Measurements from ENCODE around the gene DDC. TPM values are rescaled to one million over a fixed set of nuclear protein-coding genes. Genes with fewer than 3 reads are reported as not detected.
"Not testable (repeated sequence)": the region's sequence is repeated elsewhere in the genome, so short reads cannot be mapped to it uniquely, and the experiment has no call there.

Gene DDC
- total RNA-seq, 1 donor from 2014 or later, result not detected

- DNase-seq (ENCODE audit: low spot score); H3K36me3 Mint-ChIP-seq (ENCODE audit: low read depth); H3K27me3 Mint-ChIP-seq (ENCODE audit: low read depth); H3K4me1 Mint-ChIP-seq (ENCODE audit: low read depth); H3K4me3 Mint-ChIP-seq (ENCODE audit: low read depth); intact Hi-C loops (cut with micrococcal nuclease); H3K27ac Mint-ChIP-seq: not testable (repeated sequence)
- H3K9me3 Mint-ChIP-seq, result peaks cover 27% of the 10 kb centered on the region
These were observed 18.1 kb upstream of the DDC start for GRCh38 chr7:50583295-50583694.

GRCh38 chr7:50582271-50582670 lies 17.1 kb upstream of the DDC start:
- H3K27me3 Mint-ChIP-seq (ENCODE audit: low read depth); H3K4me1 Mint-ChIP-seq (ENCODE audit: low read depth); DNase-seq (ENCODE audit: low spot score); H3K4me3 Mint-ChIP-seq (ENCODE audit: low read depth); H3K27ac Mint-ChIP-seq; intact Hi-C loops (cut with micrococcal nuclease); H3K36me3 Mint-ChIP-seq (ENCODE audit: low read depth): not testable (repeated sequence)
- H3K9me3 Mint-ChIP-seq, result peaks cover 35% of the 10 kb centered on the region

GRCh38 chr7:50580666-50581065 lies 15.5 kb upstream of the DDC start:
- intact Hi-C loops (cut with micrococcal nuclease); H3K27me3 Mint-ChIP-seq (ENCODE audit: low read depth); H3K27ac Mint-ChIP-seq; H3K4me3 Mint-ChIP-seq (ENCODE audit: low read depth); H3K4me1 Mint-ChIP-seq (ENCODE audit: low read depth); H3K36me3 Mint-ChIP-seq (ENCODE audit: low read depth); DNase-seq (ENCODE audit: low spot score): not testable (repeated sequence)
- peaks cover 35% of the 10 kb centered on the region for H3K9me3 Mint-ChIP-seq

GRCh38 chr7:50580057-50580456 lies 14.9 kb upstream of the DDC start:
- Mint-ChIP-seq H3K27ac (no peak overlapping the region), H3K27me3 (ENCODE audit: low read depth) (peaks cover 14% of the 10 kb centered on the region), H3K36me3 (ENCODE audit: low read depth) (peaks cover 10% of the 10 kb centered on the region), H3K9me3 (peaks cover 35% of the 10 kb centered on the region), H3K4me3 (ENCODE audit: low read depth) (no peak overlapping the region), H3K4me1 (ENCODE audit: low read depth) (no peaks in the 10 kb centered on the region)
- no peak for DNase-seq (ENCODE audit: low spot score)
- intact Hi-C loops (cut with micrococcal nuclease), result no loop called here

GRCh38 chr7:50578105-50578504 lies 12.9 kb upstream of the DDC start:
- H3K36me3 Mint-ChIP-seq (ENCODE audit: low read depth); intact Hi-C loops (cut with micrococcal nuclease); DNase-seq (ENCODE audit: low spot score); H3K4me1 Mint-ChIP-seq (ENCODE audit: low read depth); H3K27ac Mint-ChIP-seq; H3K4me3 Mint-ChIP-seq (ENCODE audit: low read depth): not testable (repeated sequence)
- Mint-ChIP-seq H3K27me3 (ENCODE audit: low read depth) (peaks cover 26% of the 10 kb centered on the region), H3K9me3 (peaks cover 29% of the 10 kb centered on the region)

GRCh38 chr7:50577569-50577968 lies 12.4 kb upstream of the DDC start:
- DNase-seq (ENCODE audit: low spot score), result no peak
- Mint-ChIP-seq H3K27ac (no peak overlapping the region), H3K4me1 (ENCODE audit: low read depth) (no peaks in the 10 kb centered on the region), H3K4me3 (ENCODE audit: low read depth) (no peak overlapping the region), H3K9me3 (peaks cover 24% of the 10 kb centered on the region), H3K27me3 (ENCODE audit: low read depth) (peaks cover 26% of the 10 kb centered on the region), H3K36me3 (ENCODE audit: low read depth) (no peaks in the 10 kb centered on the region)
- intact Hi-C loops (cut with micrococcal nuclease), result no loop called here

- H3K4me3 Mint-ChIP-seq (ENCODE audit: low read depth); H3K36me3 Mint-ChIP-seq (ENCODE audit: low read depth); DNase-seq (ENCODE audit: low spot score); H3K4me1 Mint-ChIP-seq (ENCODE audit: low read depth); intact Hi-C loops (cut with micrococcal nuclease); H3K27ac Mint-ChIP-seq: not testable (repeated sequence)
- H3K9me3 Mint-ChIP-seq, result peaks cover 20% of the 10 kb centered on the region
- H3K27me3 Mint-ChIP-seq (ENCODE audit: low read depth), result peaks cover 28% of the 10 kb centered on the region
These were observed 11.2 kb upstream of the DDC start for GRCh38 chr7:50576388-50576787.

- DNase-seq (ENCODE audit: low spot score), result no peak
- Mint-ChIP-seq H3K36me3 (ENCODE audit: low read depth) (no peaks in the 10 kb centered on the region), H3K4me3 (ENCODE audit: low read depth) (no peak overlapping the region), H3K4me1 (ENCODE audit: low read depth) (no peaks in the 10 kb centered on the region), H3K9me3 (no peaks in the 10 kb centered on the region), H3K27me3 (ENCODE audit: low read depth) (peaks cover 12% of the 10 kb centered on the region), H3K27ac (no peak overlapping the region)
- intact Hi-C loops (cut with micrococcal nuclease), result no loop called here
These were observed 2.6 kb upstream of the DDC start for GRCh38 chr7:50567715-50568261.

- Mint-ChIP-seq H3K27me3 (ENCODE audit: low read depth) (peaks cover 11% of the 10 kb centered on the region), H3K36me3 (ENCODE audit: low read depth) (no peaks in the 10 kb centered on the region), H3K4me1 (ENCODE audit: low read depth) (no peaks in the 10 kb centered on the region), H3K9me3 (no peaks in the 10 kb centered on the region), H3K27ac (no peak overlapping the region), H3K4me3 (ENCODE audit: low read depth) (no peak overlapping the region)
- intact Hi-C loops (cut with micrococcal nuclease), result no loop called here
- no peak for DNase-seq (ENCODE audit: low spot score)
These were observed 772 bp upstream of the DDC start for GRCh38 chr7:50565977-50566376.

GRCh38 chr7:50565559-50565916 lies 333 bp upstream of the DDC start:
- DNase-seq (ENCODE audit: low spot score), result no peak
- H3K27me3 Mint-ChIP-seq (ENCODE audit: low read depth), result peaks cover 11% of the 10 kb centered on the region
- H3K4me1 Mint-ChIP-seq (ENCODE audit: low read depth), result no peaks in the 10 kb centered on the region
- H3K27ac Mint-ChIP-seq, result no peak overlapping the region
- H3K9me3 Mint-ChIP-seq, result no peaks in the 10 kb centered on the region
- no peaks in the 10 kb centered on the region for H3K36me3 Mint-ChIP-seq (ENCODE audit: low read depth)
- H3K4me3 Mint-ChIP-seq (ENCODE audit: low read depth), result no peak overlapping the region
- intact Hi-C loops (cut with micrococcal nuclease), result no loop called here

GRCh38 chr7:50564171-50564570 lies 1.0 kb downstream of the DDC start:
- Mint-ChIP-seq H3K9me3 (no peaks in the 10 kb centered on the region), H3K4me1 (ENCODE audit: low read depth) (no peaks in the 10 kb centered on the region), H3K27ac (no peak overlapping the region), H3K4me3 (ENCODE audit: low read depth) (no peak overlapping the region), H3K36me3 (ENCODE audit: low read depth) (no peaks in the 10 kb centered on the region), H3K27me3 (ENCODE audit: low read depth) (peaks cover 11% of the 10 kb centered on the region)
- DNase-seq (ENCODE audit: low spot score), result no peak
- intact Hi-C loops (cut with micrococcal nuclease), result no loop called here

- Mint-ChIP-seq H3K4me1 (ENCODE audit: low read depth) (no peaks in the 10 kb centered on the region), H3K4me3 (ENCODE audit: low read depth) (no peak overlapping the region), H3K9me3 (no peaks in the 10 kb centered on the region), H3K27me3 (ENCODE audit: low read depth) (peaks cover 18% of the 10 kb centered on the region), H3K36me3 (ENCODE audit: low read depth) (no peaks in the 10 kb centered on the region), H3K27ac (no peak overlapping the region)
- no peak for DNase-seq (ENCODE audit: low spot score)
- intact Hi-C loops (cut with micrococcal nuclease), result no loop called here
These were observed 3.1 kb downstream of the DDC start for GRCh38 chr7:50562136-50562535.

- no peaks in the 10 kb centered on the region for H3K4me1 Mint-ChIP-seq (ENCODE audit: low read depth)
- intact Hi-C loops (cut with micrococcal nuclease), result no loop called here
- H3K9me3 Mint-ChIP-seq, result no peaks in the 10 kb centered on the region
- H3K27ac Mint-ChIP-seq, result no peak overlapping the region
- peaks cover 28% of the 10 kb centered on the region for H3K27me3 Mint-ChIP-seq (ENCODE audit: low read depth)
- DNase-seq (ENCODE audit: low spot score), result no peak
- no peak overlapping the region for H3K4me3 Mint-ChIP-seq (ENCODE audit: low read depth)
- no peaks in the 10 kb centered on the region for H3K36me3 Mint-ChIP-seq (ENCODE audit: low read depth)
These were observed 4.3 kb downstream of the DDC start for GRCh38 chr7:50560865-50561351.

GRCh38 chr7:50559881-50560280 lies 5.3 kb downstream of the DDC start:
- H3K4me1 Mint-ChIP-seq (ENCODE audit: low read depth), result no peaks in the 10 kb centered on the region
- intact Hi-C loops (cut with micrococcal nuclease), result no loop called here
- H3K36me3 Mint-ChIP-seq (ENCODE audit: low read depth), result no peaks in the 10 kb centered on the region

More at GRCh38 chr7:50559881-50560280, 5.3 kb downstream of the DDC start:
- H3K9me3 Mint-ChIP-seq, result no peaks in the 10 kb centered on the region
- H3K27me3 Mint-ChIP-seq (ENCODE audit: low read depth), result peaks cover 28% of the 10 kb centered on the region
- H3K4me3 Mint-ChIP-seq (ENCODE audit: low read depth), result no peak overlapping the region
- DNase-seq (ENCODE audit: low spot score), result no peak
- H3K27ac Mint-ChIP-seq, result no peak overlapping the region

All from activated T-helper 2 cell treated with anti-CD3 and anti-CD28 coated beads, Interferon-gamma antibody, Interleukin-2, Interleukin-4, amounts not matched to agents 10 μg/mL and 5 μg/mL and 100 μg/mL, durations not matched to agents 14 hours and 24 hours and 36 hours (primary cell).